Activated CD4-positive, alpha-beta T cell treated with anti-CD3 and anti-CD28 coated beads, Interleukin-2, amount 50 U/mL, for 1 hour (primary cell): ENCODE data around the gene WFDC1.

ENCODE experiments used
- DNase-seq: peaks from one replicate; pipeline ENCODE4 v3.0.0-alpha.2; 2020

WFDC1 gene

GRCh38 chr16:84274515-84274914, 20.2 kb upstream of the WFDC1 start:
- no peak for DNase-seq

- DNase-seq: no peak
Measured at GRCh38 chr16:84275585-84276151, 19.0 kb upstream of the WFDC1 start.

- peak; percentile 76 for DNase-seq
Measured at GRCh38 chr16:84277244-84277823, 17.3 kb upstream of the WFDC1 start.

GRCh38 chr16:84278333-84278732, 16.3 kb upstream of the WFDC1 start:
- DNase-seq: no peak

- no peak for DNase-seq
Measured at GRCh38 chr16:84278968-84279367, 15.7 kb upstream of the WFDC1 start.

GRCh38 chr16:84279881-84280280, 14.8 kb upstream of the WFDC1 start:
- DNase-seq: no peak

- no peak for DNase-seq
Measured at GRCh38 chr16:84281074-84281473, 13.6 kb upstream of the WFDC1 start.

GRCh38 chr16:84282533-84282932, 12.1 kb upstream of the WFDC1 start:
- no peak for DNase-seq

GRCh38 chr16:84283314-84284153, 11.1 kb upstream of the WFDC1 start:
- DNase-seq: no peak

GRCh38 chr16:84284154-84284722, 10.4 kb upstream of the WFDC1 start:
- DNase-seq: no peak

GRCh38 chr16:84286578-84287240, 8.0 kb upstream of the WFDC1 start:
- DNase-seq: no peak

GRCh38 chr16:84288902-84289301, 5.8 kb upstream of the WFDC1 start:
- DNase-seq: no peak

GRCh38 chr16:84291226-84291625, 3.5 kb upstream of the WFDC1 start:
- no peak for DNase-seq

- no peak for DNase-seq
Measured at GRCh38 chr16:84292011-84292410, 2.7 kb upstream of the WFDC1 start.

- no peak for DNase-seq
Measured at GRCh38 chr16:84293406-84293805, 1.3 kb upstream of the WFDC1 start.

GRCh38 chr16:84294117-84294516, 561 bp upstream of the WFDC1 start:
- DNase-seq: no peak

- no peak for DNase-seq
Measured at GRCh38 chr16:84295203-84295860, 654 bp downstream of the WFDC1 start.

- no peak for DNase-seq
Measured at GRCh38 chr16:84298376-84298899, 3.8 kb downstream of the WFDC1 start.

GRCh38 chr16:84299734-84300440, 5.2 kb downstream of the WFDC1 start:
- no peak for DNase-seq

GRCh38 chr16:84302111-84302954, 7.7 kb downstream of the WFDC1 start:
- DNase-seq: no peak

- DNase-seq: no peak
Measured at GRCh38 chr16:84303023-84303422, 8.3 kb downstream of the WFDC1 start.
